Effector CD4-positive, alpha-beta T cell (primary cell): ENCODE data around the gene PRAC2.

ENCODE experiments used
- DNase-seq: peaks from one replicate; pipeline ENCODE4 v3.0.0-alpha.2; 2020

PRAC2 gene

GRCh38 chr17:48734333-48735061, 11.5 kb downstream of the PRAC2 start:
- no peak for DNase-seq

- no peak for DNase-seq
Observed at GRCh38 chr17:48735062-48735351, 12.0 kb downstream of the PRAC2 start.

GRCh38 chr17:48737330-48738043, 14.5 kb downstream of the PRAC2 start:
- DNase-seq, result no peak

- DNase-seq, result no peak
Observed at GRCh38 chr17:48738424-48738802, 15.4 kb downstream of the PRAC2 start.

DNA sequence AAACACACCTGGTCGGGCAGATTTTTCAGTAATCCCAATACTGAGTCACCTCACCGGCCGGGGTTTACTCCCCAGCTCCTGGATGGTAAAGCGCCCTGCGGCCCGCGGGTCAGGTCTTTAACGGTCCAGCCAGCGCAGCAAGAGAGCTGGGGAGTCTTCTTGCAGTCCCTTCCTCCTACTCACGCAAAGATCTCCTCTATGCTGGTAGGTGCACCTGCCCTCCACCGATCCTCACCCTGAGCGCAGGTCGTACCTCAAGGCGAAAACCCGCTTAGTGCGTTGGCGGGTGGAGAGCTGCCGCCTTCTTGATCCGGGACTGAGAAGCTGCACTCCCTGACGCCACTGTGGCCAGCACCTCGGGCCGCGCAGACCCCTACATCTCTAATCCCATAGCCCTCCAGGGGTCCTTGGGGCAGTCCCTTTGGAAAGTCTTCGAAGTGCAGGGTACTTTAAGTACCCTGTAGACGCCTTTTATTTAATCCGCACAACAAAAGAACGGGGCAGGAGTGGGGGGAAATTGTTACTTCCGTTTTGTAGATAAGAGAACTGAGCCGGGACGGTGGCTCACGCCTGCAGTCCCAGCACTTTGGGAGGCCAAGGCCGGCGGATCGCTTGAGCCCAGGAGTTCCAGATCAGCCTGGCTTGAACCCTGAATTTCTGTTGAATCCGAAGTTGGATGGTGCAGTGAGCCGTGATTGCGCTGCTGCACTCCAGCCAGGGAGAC, 16.0 kb downstream of the PRAC2 start:
- no peak for DNase-seq

GRCh38 chr17:48740537-48740936, 17.6 kb downstream of the PRAC2 start:
- DNase-seq, result no peak

GRCh38 chr17:48745381-48746275, 22.6 kb downstream of the PRAC2 start:
- no peak for DNase-seq

DNA sequence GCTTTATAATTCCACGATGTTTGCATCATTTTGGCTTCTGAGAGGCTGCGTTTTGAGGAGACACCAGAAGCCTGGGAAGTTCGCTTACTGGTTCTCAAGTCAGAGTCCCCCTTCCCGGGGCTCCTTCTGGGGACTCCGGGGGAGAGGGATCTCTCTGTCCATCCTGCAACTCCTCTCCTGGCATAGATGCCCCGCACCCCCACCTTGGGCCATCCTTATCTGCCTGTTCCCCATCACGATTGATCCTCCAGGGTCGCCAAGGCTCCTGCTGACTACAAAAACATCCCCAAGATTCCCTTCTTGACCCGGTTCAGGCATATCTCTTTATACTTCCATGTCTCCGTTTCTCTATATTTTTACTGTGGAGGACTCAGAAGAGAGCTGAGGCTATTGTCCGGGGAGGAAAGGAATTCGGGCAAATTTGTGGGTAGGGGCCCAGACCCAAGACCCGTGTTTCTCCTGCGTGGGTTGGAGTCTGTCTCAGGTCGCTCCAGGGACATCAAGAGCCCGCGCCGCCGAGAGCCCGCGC, 24.0 kb downstream of the PRAC2 start:
- no peak for DNase-seq

GRCh38 chr17:48747445-48748363, 24.7 kb downstream of the PRAC2 start:
- DNase-seq, result no peak

GRCh38 chr17:48748718-48749566, 26.0 kb downstream of the PRAC2 start:
- DNase-seq, result no peak

- DNase-seq, result no peak
Observed at GRCh38 chr17:48749621-48750553, 26.9 kb downstream of the PRAC2 start.

DNA sequence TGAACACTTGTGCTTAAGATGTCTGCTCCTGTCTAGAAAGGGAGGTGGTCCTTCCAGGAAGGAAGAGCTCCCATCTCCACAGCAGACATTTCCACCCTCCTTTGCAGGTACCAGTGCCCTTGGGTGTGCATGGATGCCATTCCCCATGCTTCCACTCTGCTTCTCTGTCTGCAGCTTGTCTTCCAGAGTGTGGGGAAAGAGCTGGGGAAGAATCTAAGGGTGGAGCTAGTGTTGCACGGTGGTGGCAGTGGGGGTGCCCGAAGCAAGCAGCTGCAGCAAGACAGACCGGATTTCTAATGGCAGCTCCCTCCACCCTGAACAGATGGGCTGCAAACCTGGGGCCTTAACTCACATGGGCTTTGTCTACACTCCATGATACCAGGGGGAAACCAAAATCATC, 28.2 kb downstream of the PRAC2 start:
- DNase-seq, result no peak

- no peak for DNase-seq
Observed at GRCh38 chr17:48751733-48752398, 28.9 kb downstream of the PRAC2 start.

- DNase-seq, result no peak
Observed at GRCh38 chr17:48752399-48753288, 29.7 kb downstream of the PRAC2 start.

DNA sequence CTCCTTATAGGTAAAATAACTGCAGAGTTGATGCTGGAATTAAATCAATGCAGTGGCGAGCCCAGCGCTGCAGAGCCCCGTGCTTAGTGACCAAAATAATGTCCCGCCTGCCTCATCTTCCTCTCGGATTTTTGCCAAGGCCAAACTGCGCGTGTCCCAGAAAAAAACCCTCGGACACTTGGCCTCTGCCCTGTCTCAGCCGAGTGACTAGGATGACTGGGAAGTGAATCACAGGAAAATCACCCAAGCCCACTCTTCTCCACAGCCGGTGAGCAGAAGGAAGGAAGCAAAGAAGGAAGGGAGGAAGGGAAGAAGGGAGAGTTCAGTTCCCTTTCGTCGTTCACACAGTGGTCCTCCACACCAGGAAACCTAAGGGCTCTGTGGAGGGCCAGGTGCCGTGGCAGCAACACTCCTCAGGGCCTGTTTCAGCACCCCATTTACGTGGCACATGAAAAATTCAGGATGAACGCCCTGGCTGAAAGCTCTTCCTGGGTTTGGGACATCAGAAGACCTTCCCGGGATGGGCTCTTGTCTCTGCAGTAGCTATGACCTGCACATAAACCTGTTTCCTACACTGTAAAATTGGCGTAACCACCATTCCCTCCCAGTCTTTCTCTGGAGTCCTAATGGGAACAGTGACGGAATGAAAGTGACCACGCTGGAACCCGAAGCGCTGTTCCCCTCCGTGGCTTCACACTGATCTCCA, 31.0 kb downstream of the PRAC2 start:
- DNase-seq, result no peak

DNA sequence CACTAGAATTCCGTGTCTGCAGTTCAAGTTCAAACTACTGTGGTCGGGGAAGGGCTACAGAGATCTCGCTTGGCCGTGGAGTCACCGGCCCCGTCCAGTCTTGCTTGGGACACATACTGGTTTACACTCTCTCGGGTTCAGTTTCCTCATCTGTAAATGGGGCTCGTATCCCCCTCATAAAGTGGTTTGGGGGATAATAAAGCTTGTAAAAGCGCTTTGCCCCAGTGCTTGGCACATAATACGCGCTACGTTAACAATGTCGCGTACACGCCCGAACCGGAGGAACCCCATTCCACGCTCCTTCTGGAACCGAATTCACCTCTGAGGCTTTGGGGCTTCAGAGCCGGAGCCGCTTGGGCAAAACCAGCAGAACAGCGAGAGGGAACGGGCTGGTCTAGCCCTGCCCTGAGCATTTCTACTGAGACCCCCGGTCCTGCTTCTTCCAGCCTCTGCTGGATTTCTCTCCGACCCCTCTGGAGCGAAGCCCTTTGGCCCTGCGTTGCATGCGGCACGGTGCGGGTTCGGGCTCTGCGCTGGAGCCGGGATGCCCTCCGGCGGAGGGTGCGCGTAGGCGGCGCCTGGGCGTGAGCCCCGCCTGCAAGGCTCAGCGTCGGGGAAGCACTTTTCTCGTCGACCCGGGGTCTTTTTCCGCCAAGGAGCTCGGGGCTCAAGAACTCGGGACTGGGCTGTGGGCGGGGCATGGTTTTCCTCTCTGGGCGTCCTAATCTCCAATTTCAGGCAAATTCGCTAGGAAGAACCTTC, 31.7 kb downstream of the PRAC2 start:
- DNase-seq, result no peak
